ENCODE data around the gene CBR3.

Gene CBR3

DNA sequence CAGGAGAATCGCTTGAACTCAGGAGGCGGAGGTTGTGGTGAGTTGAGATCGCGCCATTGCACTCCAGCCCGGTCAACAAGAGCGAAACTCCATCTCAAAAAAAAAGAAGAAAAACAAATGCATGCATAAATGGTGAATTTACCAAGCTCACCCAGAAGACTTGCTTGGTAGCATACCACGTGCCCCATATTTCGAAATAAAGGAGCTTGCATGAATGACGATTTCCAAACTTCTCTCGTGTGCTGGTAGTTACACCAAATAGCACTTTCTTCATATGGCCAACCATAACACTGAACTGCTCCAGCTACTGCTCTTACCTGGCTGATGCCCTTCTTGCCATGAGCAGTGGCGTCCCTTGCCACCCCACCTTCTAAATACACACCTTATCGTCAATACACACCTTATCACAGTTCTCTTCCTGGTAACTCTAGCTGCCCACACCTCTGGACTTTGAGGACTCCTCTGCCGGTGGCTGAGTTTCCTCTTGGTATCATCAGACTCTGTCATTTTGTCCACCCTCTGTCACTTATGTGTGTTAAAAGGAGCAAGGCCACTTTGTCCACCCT is 24.6 kb downstream of the CBR3 start:
- no peaks in the 10 kb centered on the region for H3K9me3 ChIP-seq
- TF ChIP-seq, protein P1, sequence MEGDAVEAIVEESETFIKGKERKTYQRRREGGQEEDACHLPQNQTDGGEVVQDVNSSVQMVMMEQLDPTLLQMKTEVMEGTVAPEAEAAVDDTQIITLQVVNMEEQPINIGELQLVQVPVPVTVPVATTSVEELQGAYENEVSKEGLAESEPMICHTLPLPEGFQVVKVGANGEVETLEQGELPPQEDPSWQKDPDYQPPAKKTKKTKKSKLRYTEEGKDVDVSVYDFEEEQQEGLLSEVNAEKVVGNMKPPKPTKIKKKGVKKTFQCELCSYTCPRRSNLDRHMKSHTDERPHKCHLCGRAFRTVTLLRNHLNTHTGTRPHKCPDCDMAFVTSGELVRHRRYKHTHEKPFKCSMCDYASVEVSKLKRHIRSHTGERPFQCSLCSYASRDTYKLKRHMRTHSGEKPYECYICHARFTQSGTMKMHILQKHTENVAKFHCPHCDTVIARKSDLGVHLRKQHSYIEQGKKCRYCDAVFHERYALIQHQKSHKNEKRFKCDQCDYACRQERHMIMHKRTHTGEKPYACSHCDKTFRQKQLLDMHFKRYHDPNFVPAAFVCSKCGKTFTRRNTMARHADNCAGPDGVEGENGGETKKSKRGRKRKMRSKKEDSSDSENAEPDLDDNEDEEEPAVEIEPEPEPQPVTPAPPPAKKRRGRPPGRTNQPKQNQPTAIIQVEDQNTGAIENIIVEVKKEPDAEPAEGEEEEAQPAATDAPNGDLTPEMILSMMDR (IDR thresholded peaks at IDR 0.05; ENCODE audit: low read depth, low read length): no peak
- DNase-seq: no peak

DNA sequence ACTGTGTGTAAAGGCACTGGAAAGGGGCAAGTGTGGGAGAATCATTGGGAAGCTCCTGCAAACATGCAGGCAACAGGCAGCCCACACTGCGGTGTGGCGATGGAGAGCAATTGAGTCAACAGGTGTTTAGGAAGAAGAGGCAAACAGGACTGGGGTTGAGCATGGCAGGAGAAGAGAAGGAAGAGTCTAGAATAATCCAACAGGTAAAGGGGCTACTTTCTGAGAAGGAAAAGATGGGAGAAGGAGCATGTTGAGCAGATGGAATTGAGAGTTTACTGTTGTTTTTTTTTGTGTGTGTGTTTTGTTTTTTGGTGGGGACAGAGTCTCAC is 25.9 kb downstream of the CBR3 start:
- no peak for DNase-seq
- Histone ChIP-seq H3K36me3 (no peaks in the 10 kb centered on the region), H3K4me3 (ENCODE audit: low read depth, low read length) (no peak overlapping the region), H3K9me3 (no peaks in the 10 kb centered on the region), H3K27me3 (peaks cover 9% of the 10 kb centered on the region), H3K4me1 (peaks cover 2% of the 10 kb centered on the region)
- TF ChIP-seq, protein P1 (IDR thresholded peaks at IDR 0.05; ENCODE audit: low read depth, low read length): no peak

More for the DNA sequence above, 24.6 kb downstream of the CBR3 start:
- Histone ChIP-seq H3K27me3 (peaks cover 17% of the 10 kb centered on the region), H3K36me3 (no peaks in the 10 kb centered on the region), H3K4me3 (ENCODE audit: low read depth, low read length) (no peak overlapping the region), H3K4me1 (peaks cover 5% of the 10 kb centered on the region)

DNA sequence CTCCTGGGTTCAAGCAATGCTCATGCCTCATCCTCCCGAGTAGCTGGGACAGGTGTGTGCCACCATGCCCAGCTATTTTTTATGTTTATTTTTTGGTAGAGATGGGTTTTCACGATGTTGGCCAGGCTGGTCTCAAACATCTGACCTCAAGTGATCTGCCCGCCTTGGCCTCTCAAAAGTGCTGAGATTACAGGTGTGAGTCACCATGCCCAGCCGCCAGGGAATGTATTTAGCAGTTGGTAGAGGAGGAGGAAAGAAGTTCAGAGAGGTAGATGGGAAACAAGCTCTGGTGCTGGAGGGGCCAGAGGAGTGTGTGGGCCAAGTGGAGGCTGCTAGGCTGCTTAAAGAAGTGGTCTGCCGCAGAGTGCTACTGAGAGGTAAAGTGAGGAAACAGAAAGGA is 27.8 kb downstream of the CBR3 start:
- DNase-seq: no peak
- TF ChIP-seq, protein P1 (IDR thresholded peaks at IDR 0.05; ENCODE audit: low read depth, low read length): no peak

DNA sequence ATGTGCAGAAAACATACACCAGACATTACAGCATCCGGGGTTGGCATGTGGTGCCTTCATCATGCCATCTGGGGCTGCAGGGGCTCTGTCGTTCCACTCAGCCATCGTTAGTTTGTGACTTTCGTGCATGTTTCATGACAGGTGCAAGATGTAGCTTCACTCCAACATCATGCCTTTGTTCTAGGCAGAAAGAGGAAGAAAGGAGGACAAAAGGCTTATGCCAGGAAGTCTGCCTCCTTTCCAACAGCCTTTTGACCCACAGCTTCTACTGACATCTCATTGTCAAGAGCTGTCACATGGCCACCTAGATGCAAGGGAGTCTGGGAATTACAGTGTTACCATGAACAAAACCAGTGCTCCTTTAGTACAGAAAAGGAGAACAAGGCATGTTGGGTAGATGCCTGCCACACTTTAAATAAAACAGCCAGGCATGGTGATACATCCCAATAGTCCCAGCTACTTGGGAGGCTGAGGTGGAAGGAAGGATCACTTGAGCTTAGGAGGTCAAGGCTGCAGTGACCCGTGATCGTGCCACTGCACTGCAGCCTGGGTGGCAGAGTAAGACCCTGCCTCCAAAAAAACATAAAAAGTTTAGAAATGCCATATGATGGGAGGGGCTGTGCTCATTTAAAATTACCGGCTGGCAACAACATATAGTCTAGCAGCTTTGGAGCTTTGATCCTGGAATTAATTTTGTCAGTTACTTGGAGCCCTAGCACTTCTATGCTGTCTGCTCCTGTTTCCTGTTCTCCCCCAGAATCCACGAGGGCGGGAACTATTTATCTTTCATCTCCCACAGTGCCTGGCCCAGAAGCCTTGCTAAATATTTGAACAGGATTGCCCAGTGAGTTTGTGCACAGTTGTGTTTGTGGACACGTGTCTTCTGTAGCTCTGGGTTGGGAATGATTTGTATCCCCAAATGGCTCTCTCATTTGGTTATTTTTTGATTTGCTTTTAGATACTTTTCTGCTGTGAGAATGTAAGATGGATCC is 29.2 kb downstream of the CBR3 start:
- H3K27me3 ChIP-seq: no peaks in the 10 kb centered on the region
- H3K4me1 ChIP-seq: no peaks in the 10 kb centered on the region
- H3K36me3 ChIP-seq: no peaks in the 10 kb centered on the region
- no peaks in the 10 kb centered on the region for H3K9me3 ChIP-seq
- TF ChIP-seq, protein P1 (IDR thresholded peaks at IDR 0.05; ENCODE audit: low read depth, low read length): no peak
- H3K4me3 ChIP-seq (ENCODE audit: low read depth, low read length): no peak overlapping the region
- DNase-seq: no peak

More for the DNA sequence above, 27.8 kb downstream of the CBR3 start:
- H3K36me3 ChIP-seq: no peaks in the 10 kb centered on the region
- H3K4me3 ChIP-seq (ENCODE audit: low read depth, low read length): no peak overlapping the region
- no peaks in the 10 kb centered on the region; the same call in 1 of the 2 replicates for H3K27me3 ChIP-seq
- no peaks in the 10 kb centered on the region for H3K4me1 ChIP-seq
- H3K9me3 ChIP-seq: no peaks in the 10 kb centered on the region

GRCh38 chr21:36165356-36165755 is 30.5 kb downstream of the CBR3 start:
- Histone ChIP-seq H3K4me1 (no peaks in the 10 kb centered on the region), H3K4me3 (ENCODE audit: low read depth, low read length) (no peak overlapping the region), H3K36me3 (no peaks in the 10 kb centered on the region), H3K27me3 (no peaks in the 10 kb centered on the region), H3K9me3 (no peaks in the 10 kb centered on the region)
- DNase-seq: no peak
- TF ChIP-seq, protein P1 (IDR thresholded peaks at IDR 0.05; ENCODE audit: low read depth, low read length): no peak

- H3K4me1 ChIP-seq: no peaks in the 10 kb centered on the region
- H3K4me3 ChIP-seq (ENCODE audit: low read depth, low read length): no peak overlapping the region
- H3K27me3 ChIP-seq: no peaks in the 10 kb centered on the region
- TF ChIP-seq, protein P1 (IDR thresholded peaks at IDR 0.05; ENCODE audit: low read depth, low read length): no peak
- H3K9me3 ChIP-seq: no peaks in the 10 kb centered on the region
- no peaks in the 10 kb centered on the region for H3K36me3 ChIP-seq
- no peak for DNase-seq
Observed at GRCh38 chr21:36166705-36167104, 31.8 kb downstream of the CBR3 start.
